Lower lobe of right lung (tissue), 2 donors: ENCODE measurements around the gene PPP1R13B. TPM values are rescaled to one million over a fixed set of nuclear protein-coding genes. Genes with fewer than 3 reads are reported as not detected.

ENCODE experiments used
- ATAC-seq, 2 donors: fragments of 200-7000 bp; cut with Tn5 transposase; one replicate each; pipeline ENCODE4 v1.9.1; 2020 to 2022; ENCODE audit warnings: mild to moderate bottlenecking in 2 of 2, moderate library complexity in 2 of 2
- DNase-seq: peaks from one replicate; pipeline ENCODE4 v3.0.0-alpha.2; 2020
- H3K27ac ChIP-seq: fragments of 200-600 bp; one replicate; pipeline ENCODE4 v1.8.0; 2022
- H3K27me3 ChIP-seq: fragments of 200-600 bp; one replicate; pipeline ENCODE4 v1.8.0; 2022; ENCODE audit warnings: low read depth
- H3K36me3 ChIP-seq: fragments of 200-600 bp; one replicate; pipeline ENCODE4 v1.8.0; 2022; ENCODE audit warnings: mild to moderate bottlenecking
- H3K4me1 ChIP-seq: fragments of 200-600 bp; one replicate; pipeline ENCODE4 v1.8.0; 2022
- H3K4me3 ChIP-seq: fragments of 200-600 bp; one replicate; pipeline ENCODE4 v1.8.0; 2022; ENCODE audit warnings: mild to moderate bottlenecking
- H3K9me3 ChIP-seq: fragments of 200-600 bp; one replicate; pipeline ENCODE4 v1.8.0; 2022
- CTCF ChIP-seq: fragments of 200-600 bp; IDR thresholded peaks from one replicate; pipeline ENCODE4 v1.8.0; 2022; ENCODE audit warnings: antibody characterized with exemption, mild to moderate bottlenecking
- intact Hi-C: fragments of 100-400 bp; cut with DNase I; formaldehyde crosslinking; loops from one replicate; pipeline ENCODE4 v1.11.0; 2022
- total RNA-seq: library from RNA; stranded (reverse); fragmentation: NEBNext Ultra II Directional; extraction: Animal tissue kit (Norgen Biotek cat#: 25700); gene quantifications from one replicate; pipeline ENCODE4 v1.2.1, GENCODE V29; 2021
- donor health status: DM: no; HTN: yes; CAD: no; lungs with severe emphysema.

PPP1R13B gene
- total RNA-seq, 1 donor from 2014 or later = 60.6 TPM

- DNase-seq = no peak
- no peaks in the 10 kb centered on the region for H3K9me3 ChIP-seq
- no peaks in the 10 kb centered on the region for H3K27me3 ChIP-seq
- no peaks in the 10 kb centered on the region for H3K36me3 ChIP-seq
- no peak overlapping the region for H3K4me3 ChIP-seq
- H3K4me1 ChIP-seq = peaks cover 55% of the 10 kb centered on the region
- intact Hi-C loops = no loop called here
- TF ChIP-seq CTCF = no peak
- H3K27ac ChIP-seq = peak overlapping the region; percentile 83
- no peak for ATAC-seq
Observed at GRCh38 chr14:103882503-103883262, 35.3 kb upstream of the PPP1R13B start.

DNA sequence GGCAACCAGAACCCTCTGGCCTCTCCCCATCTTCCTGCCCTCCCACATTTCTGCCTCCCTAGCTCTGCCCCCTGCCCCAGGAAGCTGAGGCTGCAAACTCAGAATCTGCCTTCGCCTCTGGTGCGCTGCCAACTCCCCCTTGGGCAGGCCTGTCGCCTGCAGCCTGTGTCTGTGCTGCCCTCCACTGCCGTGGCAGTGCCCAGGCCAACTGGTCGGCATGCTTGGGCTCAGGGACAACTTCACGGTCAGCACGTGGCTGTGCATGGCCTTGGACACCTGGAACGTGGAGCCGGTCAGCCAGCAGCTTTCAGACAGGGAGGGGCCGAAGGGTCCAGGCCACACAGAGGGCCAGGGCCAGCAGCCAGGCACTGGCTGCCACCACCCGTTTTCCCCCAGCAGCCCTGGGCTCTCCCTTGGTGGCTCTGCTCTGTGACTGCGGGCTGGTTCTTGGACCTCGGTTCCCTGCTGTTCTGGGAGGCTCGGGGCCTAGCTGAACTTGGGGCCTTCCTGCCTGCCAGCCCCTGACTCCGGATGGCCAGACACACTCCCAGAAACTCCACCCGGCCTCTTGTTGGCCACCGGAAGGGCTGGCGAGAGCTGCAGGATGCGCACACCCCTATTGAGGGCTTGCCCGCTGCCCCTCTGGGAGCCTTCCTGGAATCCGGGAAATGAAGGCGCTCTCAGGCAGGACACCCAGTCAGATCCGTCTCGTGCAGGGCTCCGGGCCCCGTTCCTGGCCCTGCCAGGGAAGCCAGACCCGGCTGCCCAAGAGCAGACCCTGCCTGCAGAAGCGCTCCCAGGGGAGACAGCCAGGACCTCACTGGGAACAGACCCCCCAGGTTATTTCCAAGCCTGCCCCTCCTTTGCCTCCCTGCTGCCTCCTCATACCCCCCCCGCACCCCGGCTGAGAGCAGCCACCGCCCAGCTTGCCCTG lies 34.2 kb upstream of the PPP1R13B start:
- peaks cover 47% of the 10 kb centered on the region for H3K4me1 ChIP-seq
- intact Hi-C loops = no loop called here
- ATAC-seq (peak; percentile 13 to 15), DNase-seq (no peak)
- no peaks in the 10 kb centered on the region for H3K36me3 ChIP-seq
- peak overlapping the region; percentile 83 for H3K27ac ChIP-seq
- H3K9me3 ChIP-seq = no peaks in the 10 kb centered on the region
- no peak overlapping the region for H3K4me3 ChIP-seq
- H3K27me3 ChIP-seq = no peaks in the 10 kb centered on the region
- TF ChIP-seq CTCF = no peak

DNA sequence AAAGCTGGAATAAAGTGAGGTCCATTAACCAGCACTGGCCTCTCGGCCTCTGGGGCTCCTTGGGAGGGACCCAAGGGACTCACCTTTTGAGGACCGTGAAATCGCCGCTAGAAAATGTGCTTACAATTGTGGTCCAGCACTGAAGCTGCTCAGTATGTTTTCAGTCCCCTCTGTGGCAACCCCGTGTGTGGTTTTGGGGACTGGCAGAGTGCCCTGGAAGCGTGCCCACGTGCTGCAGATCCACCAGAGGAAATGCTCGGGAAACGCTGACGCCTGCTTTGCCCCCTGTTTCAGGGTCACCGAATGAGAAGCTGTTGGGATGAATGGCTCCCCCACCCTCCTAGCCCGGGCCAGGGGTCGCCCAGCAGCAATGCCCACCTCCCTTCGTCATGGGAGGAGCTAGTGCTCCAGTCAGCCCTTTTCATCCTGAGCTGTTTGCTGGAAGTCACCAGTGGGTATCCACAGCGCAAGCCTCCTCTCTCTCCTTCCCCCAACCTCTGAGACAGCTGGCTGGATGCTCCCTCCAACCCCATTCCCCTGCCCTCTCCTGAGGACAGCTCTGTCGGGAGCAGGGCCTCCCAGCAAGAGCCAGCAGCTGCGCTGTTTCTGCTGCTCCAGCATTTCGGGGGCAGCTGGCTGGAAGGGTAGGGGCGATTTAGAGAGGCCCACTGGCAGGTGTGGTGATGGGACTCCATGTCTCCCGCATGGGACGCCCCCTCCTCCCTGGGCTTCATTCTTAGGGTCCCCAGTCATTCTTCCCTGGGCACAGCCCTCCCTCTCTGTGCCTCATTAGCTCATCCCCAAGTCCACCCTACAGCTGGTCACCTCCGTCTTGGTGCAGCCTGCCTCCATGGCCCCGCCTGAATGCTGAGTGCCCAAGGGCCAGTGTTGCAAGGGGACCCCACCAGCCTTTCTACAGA lies 33.2 kb upstream of the PPP1R13B start:
- Histone ChIP-seq H3K36me3 (no peaks in the 10 kb centered on the region), H3K9me3 (no peaks in the 10 kb centered on the region), H3K4me1 (peaks cover 45% of the 10 kb centered on the region), H3K4me3 (peak overlapping the region; percentile 49), H3K27me3 (no peaks in the 10 kb centered on the region), H3K27ac (peak overlapping the region; percentile 83)
- ATAC-seq = peak; percentile 72 to 77
- TF ChIP-seq CTCF = no peak
- intact Hi-C loops = no loop called here
- DNase-seq = peak; percentile 90

GRCh38 chr14:103879570-103880347 lies 32.4 kb upstream of the PPP1R13B start:
- H3K4me3 ChIP-seq = peak overlapping the region; percentile 49
- no peaks in the 10 kb centered on the region for H3K9me3 ChIP-seq
- no peak for TF ChIP-seq CTCF
- intact Hi-C loops = no loop called here
- no peaks in the 10 kb centered on the region for H3K36me3 ChIP-seq
- H3K27me3 ChIP-seq = no peaks in the 10 kb centered on the region
- H3K4me1 ChIP-seq = peaks cover 45% of the 10 kb centered on the region
- ATAC-seq (peak; percentile 91 to 95), DNase-seq (peak; percentile 82)
- H3K27ac ChIP-seq = peak overlapping the region; percentile 83
